GM19468 (cell line): ENCODE results near the gene MYOM1.

Source experiments
- ATAC-seq: cut with Tn5 transposase; IDR thresholded peaks from one replicate; pipeline ENCODE4 v1.9.1; 2021; ENCODE audit warnings: mild to moderate bottlenecking, moderate library complexity, moderate number of reproducible peaks; ENCODE audit not compliant: unreplicated experiment; ENCODE audit errors: extremely low read depth

Gene MYOM1

GRCh38 chr18:3156325-3156640 lies 63.5 kb downstream of the MYOM1 start:
- ATAC-seq: no peak

- ATAC-seq: no peak
Measured at GRCh38 chr18:3154214-3154613, 65.6 kb downstream of the MYOM1 start.

- ATAC-seq: peak; percentile 73
Measured at GRCh38 chr18:3153107-3153704, 66.6 kb downstream of the MYOM1 start.

GRCh38 chr18:3152294-3152693 lies 67.5 kb downstream of the MYOM1 start:
- no peak for ATAC-seq

GRCh38 chr18:3151399-3152264 lies 68.1 kb downstream of the MYOM1 start:
- ATAC-seq: no peak

- ATAC-seq: no peak
Measured at GRCh38 chr18:3150688-3151087, 69.1 kb downstream of the MYOM1 start.

- no peak for ATAC-seq
Measured at GRCh38 chr18:3150274-3150673, 69.5 kb downstream of the MYOM1 start.

- ATAC-seq: no peak
Measured at GRCh38 chr18:3148930-3149535, 70.7 kb downstream of the MYOM1 start.

- no peak for ATAC-seq
Measured at GRCh38 chr18:3147935-3148554, 71.7 kb downstream of the MYOM1 start.

GRCh38 chr18:3140986-3141639 lies 78.7 kb downstream of the MYOM1 start:
- no peak for ATAC-seq

GRCh38 chr18:3140342-3140741 lies 79.4 kb downstream of the MYOM1 start:
- ATAC-seq: no peak

GRCh38 chr18:3139406-3139805 lies 80.4 kb downstream of the MYOM1 start:
- ATAC-seq: no peak

- no peak for ATAC-seq
Measured at GRCh38 chr18:3138274-3138975, 81.3 kb downstream of the MYOM1 start.

GRCh38 chr18:3135536-3135935 lies 84.2 kb downstream of the MYOM1 start:
- no peak for ATAC-seq

GRCh38 chr18:3132700-3133099 lies 87.1 kb downstream of the MYOM1 start:
- no peak for ATAC-seq

- no peak for ATAC-seq
Measured at GRCh38 chr18:3130344-3130743, 89.4 kb downstream of the MYOM1 start.

GRCh38 chr18:3129053-3129864 lies 90.5 kb downstream of the MYOM1 start:
- peak; percentile 72 for ATAC-seq

- ATAC-seq: no peak
Measured at GRCh38 chr18:3126457-3127097, 93.2 kb downstream of the MYOM1 start.

- no peak for ATAC-seq
Measured at GRCh38 chr18:3124822-3125221, 94.9 kb downstream of the MYOM1 start.
